Nephron (organoid): Measurements from ENCODE around the gene ENPP3.

Experiments used
- H3K27ac Mint-ChIP-seq, 3 experiments: 2 replicates each; pipeline ENCODE4 v1.8.0; 2020; ENCODE audit warnings: mixed read lengths in 3 of 3, mild to moderate bottlenecking in 2 of 3, moderate library complexity in 1 of 3
- H3K27me3 Mint-ChIP-seq: 2 replicates; pipeline ENCODE4 v1.8.0; 2021; ENCODE audit warnings: low read depth, mild to moderate bottlenecking, moderate library complexity, mixed read lengths
- H3K36me3 Mint-ChIP-seq: 2 replicates; pipeline ENCODE4 v1.8.0; 2020; ENCODE audit warnings: low read depth, mixed read lengths
- H3K4me1 Mint-ChIP-seq: 2 replicates; pipeline ENCODE4 v1.8.0; 2020; ENCODE audit warnings: mixed read lengths
- H3K4me3 Mint-ChIP-seq, 3 experiments: 2 replicates each; pipeline ENCODE4 v1.8.0; 2020; ENCODE audit warnings: mild to moderate bottlenecking in 3 of 3, mixed read lengths in 3 of 3, moderate library complexity in 2 of 3
- H3K9me3 Mint-ChIP-seq: 2 replicates; pipeline ENCODE4 v1.8.0; 2020; ENCODE audit warnings: mixed read lengths
- CTCF ChIP-seq, 3 experiments: fragments of 200-600 bp; sonication (generic); IDR thresholded peaks; one replicate each; pipeline ENCODE4 v1.5.0; 2021; ENCODE audit warnings: antibody characterized with exemption in 3 of 3; ENCODE audit not compliant: unreplicated experiment in 3 of 3

Gene ENPP3

GRCh38 chr6:131764350-131764749 lies 127.2 kb downstream of the ENPP3 start:
- Mint-ChIP-seq H3K4me3 (no peak overlapping the region), H3K27me3 (no peaks in the 10 kb centered on the region), H3K36me3 (no peaks in the 10 kb centered on the region), H3K27ac (no peak overlapping the region), H3K9me3 (no peaks in the 10 kb centered on the region), H3K4me1 (peaks cover 4% of the 10 kb centered on the region)
- no peak for TF ChIP-seq CTCF (IDR thresholded peaks at IDR 0.05; ENCODE audit: unreplicated experiment in 3 of 3)

GRCh38 chr6:131765081-131765803 lies 128.1 kb downstream of the ENPP3 start:
- Mint-ChIP-seq H3K4me1 (peaks cover under 1% of the 10 kb centered on the region), H3K27me3 (no peaks in the 10 kb centered on the region), H3K36me3 (no peaks in the 10 kb centered on the region), H3K27ac (no peak overlapping the region), H3K4me3 (no peak overlapping the region), H3K9me3 (no peaks in the 10 kb centered on the region)
- no peak for TF ChIP-seq CTCF (IDR thresholded peaks at IDR 0.05; ENCODE audit: unreplicated experiment in 3 of 3)

- H3K9me3 Mint-ChIP-seq, result no peaks in the 10 kb centered on the region
- no peaks in the 10 kb centered on the region for H3K4me1 Mint-ChIP-seq
- H3K27ac Mint-ChIP-seq, result no peak overlapping the region
- TF ChIP-seq CTCF (IDR thresholded peaks at IDR 0.05; ENCODE audit: unreplicated experiment in 3 of 3), result no peak
- H3K27me3 Mint-ChIP-seq, result no peaks in the 10 kb centered on the region
- no peak overlapping the region for H3K4me3 Mint-ChIP-seq
- H3K36me3 Mint-ChIP-seq, result no peaks in the 10 kb centered on the region
Observed at GRCh38 chr6:131765804-131766135, 128.7 kb downstream of the ENPP3 start.

GRCh38 chr6:131766631-131767030 lies 129.5 kb downstream of the ENPP3 start:
- no peak overlapping the region for H3K4me3 Mint-ChIP-seq
- H3K27ac Mint-ChIP-seq, result no peak overlapping the region
- no peak for TF ChIP-seq CTCF (IDR thresholded peaks at IDR 0.05; ENCODE audit: unreplicated experiment in 3 of 3)
- H3K4me1 Mint-ChIP-seq, result no peaks in the 10 kb centered on the region
- no peaks in the 10 kb centered on the region for H3K36me3 Mint-ChIP-seq
- H3K9me3 Mint-ChIP-seq, result no peaks in the 10 kb centered on the region
- H3K27me3 Mint-ChIP-seq, result no peaks in the 10 kb centered on the region

GRCh38 chr6:131768964-131769363 lies 131.9 kb downstream of the ENPP3 start:
- peaks cover 6% of the 10 kb centered on the region for H3K4me1 Mint-ChIP-seq
- H3K9me3 Mint-ChIP-seq, result no peaks in the 10 kb centered on the region
- no peak overlapping the region for H3K27ac Mint-ChIP-seq
- no peak overlapping the region for H3K4me3 Mint-ChIP-seq
- no peak for TF ChIP-seq CTCF (IDR thresholded peaks at IDR 0.05; ENCODE audit: unreplicated experiment in 3 of 3)
- no peaks in the 10 kb centered on the region for H3K27me3 Mint-ChIP-seq
- no peaks in the 10 kb centered on the region for H3K36me3 Mint-ChIP-seq

DNA sequence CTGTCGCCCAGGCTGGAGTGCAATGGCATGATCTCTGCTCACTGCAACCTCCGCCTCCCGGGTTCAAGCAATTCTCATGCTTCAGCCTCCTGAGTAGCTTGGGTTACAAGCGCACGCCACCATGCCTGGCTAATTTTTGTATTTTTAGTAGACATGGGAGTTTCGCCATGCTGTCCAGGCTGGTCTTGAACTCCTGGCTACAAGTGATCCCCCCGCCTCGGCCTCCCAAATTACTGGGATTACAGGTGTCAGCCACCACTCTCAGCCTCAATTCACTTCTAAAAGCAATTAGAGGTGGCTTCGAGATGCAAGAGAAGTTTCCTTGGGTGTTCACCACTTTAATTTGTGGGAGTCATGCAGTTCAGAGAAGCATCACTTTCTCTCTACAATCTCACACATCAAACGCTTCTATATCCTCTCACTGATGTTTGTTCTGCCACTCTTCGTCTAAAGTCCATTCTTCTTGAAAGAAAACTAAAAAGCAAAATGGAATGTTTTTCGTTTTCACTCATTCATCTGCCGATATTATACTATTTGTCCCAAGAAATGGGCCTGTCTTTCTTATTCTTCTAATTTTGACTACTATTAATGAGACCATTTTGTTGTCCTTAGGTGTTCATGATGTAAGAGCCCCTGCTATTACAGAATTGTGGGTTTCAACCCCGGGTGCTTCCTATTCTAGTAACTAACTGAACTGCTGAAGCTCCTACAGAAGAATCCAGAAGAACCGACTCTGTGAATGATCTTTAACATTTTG lies 132.5 kb downstream of the ENPP3 start:
- no peak for TF ChIP-seq CTCF (IDR thresholded peaks at IDR 0.05; ENCODE audit: unreplicated experiment in 3 of 3)
- Mint-ChIP-seq H3K4me3 (no peak overlapping the region), H3K27ac (no peak overlapping the region), H3K4me1 (peaks cover 6% of the 10 kb centered on the region), H3K27me3 (no peaks in the 10 kb centered on the region), H3K9me3 (no peaks in the 10 kb centered on the region), H3K36me3 (no peaks in the 10 kb centered on the region)
